Measurements from ENCODE around the gene ABT1. TPM values are rescaled to one million over a fixed set of nuclear protein-coding genes. Genes with fewer than 3 reads are reported as not detected.
A peak's percentile ranks its signal among the peaks of the same experiment; 100 is the strongest.

Gene ABT1
- total RNA-seq, 1 donor from 2014 or later, result 14.6 TPM

DNA sequence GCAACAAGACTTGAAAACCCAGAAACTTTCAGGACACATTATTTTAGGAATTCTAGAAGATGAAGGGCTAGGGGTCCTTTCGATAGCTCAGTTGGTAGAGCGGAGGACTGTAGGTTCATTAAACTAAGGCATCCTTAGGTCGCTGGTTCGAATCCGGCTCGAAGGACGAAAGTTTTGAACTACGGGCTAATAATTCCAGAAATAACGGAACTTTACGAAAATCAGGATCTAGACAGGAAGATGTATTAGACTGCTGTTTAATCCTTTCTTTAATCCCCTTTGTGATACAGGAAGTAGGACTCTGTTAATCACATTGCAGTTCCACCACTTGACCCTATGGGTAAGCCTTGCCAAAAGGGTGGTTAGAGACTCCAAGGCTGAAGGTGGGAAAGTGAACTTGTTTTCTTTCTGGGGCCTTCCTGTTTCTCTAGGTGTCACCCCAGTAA, 21.2 kb upstream of the ABT1 start:
- ATAC-seq, result no peak

DNA sequence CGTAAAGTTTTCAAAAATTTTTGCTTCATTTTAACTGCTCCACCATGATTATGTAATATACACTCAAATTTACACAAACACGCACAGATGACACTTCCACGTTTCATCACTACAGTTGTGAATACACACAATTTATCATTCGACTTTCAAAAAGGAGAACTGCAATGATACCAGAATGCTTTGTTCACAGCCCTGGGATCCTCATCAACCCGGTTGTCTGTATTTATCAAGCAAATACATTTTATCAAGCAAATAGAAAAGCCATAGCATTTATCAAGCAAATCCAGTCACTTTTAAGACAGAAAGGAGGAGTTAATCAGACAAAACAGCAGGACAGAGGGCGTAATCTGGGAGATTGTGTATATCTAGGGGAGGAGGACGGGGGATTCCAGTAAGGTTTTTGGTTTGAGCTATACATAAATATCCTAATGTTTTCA, 20.3 kb upstream of the ABT1 start:
- ATAC-seq, result no peak

DNA sequence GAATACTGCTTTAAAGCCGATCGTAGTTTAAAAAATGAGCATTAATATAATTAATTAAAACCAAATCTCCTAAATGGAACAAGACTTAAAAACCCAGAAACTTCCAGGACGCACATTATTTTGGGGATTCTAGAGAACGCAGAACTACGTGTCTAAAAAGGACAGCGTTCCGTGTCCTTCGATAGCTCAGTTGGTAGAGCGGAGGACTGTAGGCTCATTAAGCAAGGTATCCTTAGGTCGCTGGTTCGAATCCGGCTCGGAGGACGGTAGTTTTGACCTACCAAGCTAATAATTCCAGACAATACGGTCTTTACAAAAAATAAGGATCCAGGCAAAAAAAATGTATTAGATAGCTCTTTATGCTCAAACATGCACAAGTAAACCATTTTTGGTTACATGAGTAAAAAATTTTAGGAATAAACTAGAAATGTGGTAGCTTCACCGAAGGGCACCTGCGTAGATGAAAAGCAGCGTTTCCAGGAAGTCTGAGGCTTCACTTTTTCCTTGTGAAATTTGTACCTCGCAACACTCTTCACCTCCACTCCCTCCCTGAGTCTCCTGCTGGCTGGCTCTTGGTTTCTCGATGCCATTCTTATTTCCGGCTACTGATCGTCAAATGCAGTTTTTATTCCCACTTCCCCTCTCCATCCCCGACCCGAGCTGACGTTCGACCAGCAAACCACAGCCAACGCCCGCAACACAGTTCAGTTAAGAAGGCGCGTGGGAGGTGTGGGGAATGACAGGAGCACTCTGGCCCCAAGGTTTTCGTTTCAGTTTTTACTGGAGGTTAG, 19.6 kb upstream of the ABT1 start:
- ATAC-seq, result peak; percentile 57

DNA sequence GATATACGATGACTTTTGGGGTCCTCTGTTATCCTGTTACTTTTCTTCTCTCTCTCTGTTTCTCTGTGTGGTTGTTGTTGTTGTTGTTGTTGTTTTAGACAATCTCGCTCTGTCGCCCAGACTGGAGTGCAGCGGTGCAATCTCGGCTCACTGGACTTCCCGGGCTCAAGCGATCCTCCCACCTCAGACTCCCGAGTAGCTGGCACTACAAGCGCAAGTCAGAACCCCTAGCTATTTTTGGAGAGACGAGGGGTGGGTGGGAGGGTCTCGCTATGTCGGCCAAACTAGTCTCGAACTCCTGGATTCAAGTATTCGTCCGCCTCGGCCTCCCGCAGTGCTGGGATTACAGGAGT, 19.1 kb upstream of the ABT1 start:
- ATAC-seq, result no peak

DNA sequence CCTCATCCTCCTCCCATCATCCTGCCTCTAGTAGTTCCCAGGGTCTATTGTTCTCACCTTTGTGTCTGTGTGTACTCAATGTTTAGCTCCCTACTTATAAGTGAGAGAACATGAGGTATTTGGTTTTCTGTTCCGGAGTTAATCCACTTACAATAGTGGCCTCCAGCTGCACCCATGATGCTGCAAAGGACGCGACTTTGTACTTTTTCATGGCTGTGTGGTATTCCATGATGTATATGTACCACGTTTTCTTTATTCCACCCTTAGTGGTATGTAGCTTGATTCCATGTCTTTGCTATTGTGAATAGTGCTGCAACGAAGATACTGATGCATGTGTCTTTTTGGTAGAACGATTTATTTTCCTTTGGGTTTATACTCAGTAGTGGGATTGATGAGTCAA, 18.5 kb upstream of the ABT1 start:
- no peak for ATAC-seq

DNA sequence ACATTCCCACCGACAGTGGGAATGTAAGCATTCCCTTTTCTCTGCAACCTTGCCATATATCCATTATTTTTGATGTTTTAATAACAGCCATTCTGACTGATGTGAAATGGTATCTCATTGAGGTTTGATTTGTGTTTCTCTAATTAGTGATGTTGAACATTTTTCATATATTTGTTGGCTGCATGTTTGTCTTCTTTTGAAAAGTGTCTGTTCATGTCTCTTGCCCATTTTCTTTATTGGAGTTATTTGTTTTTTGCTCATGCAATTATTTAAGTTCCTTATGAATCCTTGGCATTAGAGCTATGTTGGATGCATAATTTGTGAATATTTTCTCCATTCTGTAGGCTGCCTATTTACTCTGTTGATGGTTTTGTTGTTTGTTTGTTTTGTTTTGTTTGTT, 18.0 kb upstream of the ABT1 start:
- no peak for ATAC-seq

DNA sequence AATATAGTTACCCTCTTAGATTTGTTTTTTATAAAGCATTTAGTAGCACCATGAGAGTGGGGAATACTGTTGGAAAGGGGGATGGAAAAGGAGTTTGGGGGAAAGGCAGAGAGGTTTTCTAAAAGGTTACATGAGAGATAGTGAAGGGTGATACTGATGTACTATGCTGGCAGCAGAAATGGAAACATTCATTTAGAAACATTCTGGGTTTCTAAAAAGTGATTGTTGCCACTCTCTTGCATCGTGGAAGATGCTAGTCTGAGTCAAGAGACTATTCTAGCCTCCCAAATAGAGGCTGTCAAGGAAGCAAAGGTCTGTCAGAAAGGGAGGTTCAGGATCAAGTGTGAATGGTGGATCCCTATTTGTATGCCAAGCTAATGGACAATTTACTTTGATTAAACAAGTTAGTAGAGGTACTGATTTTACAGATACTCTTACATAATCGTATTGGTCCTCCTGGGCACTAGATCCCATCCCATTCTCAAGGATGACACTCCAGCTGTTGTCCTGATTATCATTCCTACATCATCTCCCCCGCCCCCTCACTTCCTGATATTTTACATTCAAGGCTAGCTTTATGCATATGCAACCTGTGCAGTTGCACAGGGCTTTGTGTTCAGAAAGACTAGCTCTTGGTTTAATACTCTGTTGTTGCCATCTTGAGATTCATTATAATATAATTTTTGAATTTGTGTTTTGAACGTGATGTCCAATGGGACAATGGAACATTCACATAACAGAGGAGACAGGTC, 15.4 kb upstream of the ABT1 start:
- no peak for ATAC-seq

DNA sequence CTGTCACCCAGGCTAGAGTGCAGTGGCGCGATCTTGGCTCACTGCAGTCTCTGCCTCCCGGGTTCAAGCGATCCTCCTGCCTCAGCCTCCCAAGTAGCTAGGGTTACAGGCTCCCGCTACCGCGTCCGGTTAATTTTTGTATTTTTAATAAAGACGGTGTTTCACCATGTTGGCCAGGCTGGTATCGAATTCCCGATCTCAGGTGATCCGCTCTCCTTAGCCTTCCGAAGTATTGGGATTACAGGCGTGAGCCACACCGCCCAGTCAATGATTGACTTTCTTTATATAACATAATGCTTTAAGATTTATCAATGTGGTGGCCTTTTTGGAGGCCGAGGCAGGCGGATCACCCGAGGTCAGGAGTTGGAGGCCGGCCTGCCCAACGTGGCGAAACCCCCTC, 7.8 kb upstream of the ABT1 start:
- no peak for ATAC-seq

DNA sequence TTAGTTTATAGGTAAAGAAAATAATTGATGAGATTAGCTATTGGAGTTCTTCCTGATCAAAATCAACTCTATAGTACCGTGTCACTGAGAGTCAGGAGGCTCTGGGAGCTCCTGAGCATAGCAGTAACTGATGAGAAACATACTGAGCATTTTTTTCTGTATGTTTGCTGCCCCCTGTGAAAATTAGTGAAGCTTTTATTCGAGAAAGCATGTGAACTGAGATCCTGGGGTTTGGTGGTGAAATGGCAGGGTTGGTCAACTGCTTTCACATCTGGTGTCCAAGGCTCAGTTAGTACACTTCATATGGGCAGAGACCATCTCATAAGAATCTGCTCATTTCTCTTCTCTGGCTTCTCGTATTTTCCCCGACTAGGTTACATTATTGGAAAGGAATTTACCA, 4.1 kb upstream of the ABT1 start:
- ATAC-seq, result no peak

DNA sequence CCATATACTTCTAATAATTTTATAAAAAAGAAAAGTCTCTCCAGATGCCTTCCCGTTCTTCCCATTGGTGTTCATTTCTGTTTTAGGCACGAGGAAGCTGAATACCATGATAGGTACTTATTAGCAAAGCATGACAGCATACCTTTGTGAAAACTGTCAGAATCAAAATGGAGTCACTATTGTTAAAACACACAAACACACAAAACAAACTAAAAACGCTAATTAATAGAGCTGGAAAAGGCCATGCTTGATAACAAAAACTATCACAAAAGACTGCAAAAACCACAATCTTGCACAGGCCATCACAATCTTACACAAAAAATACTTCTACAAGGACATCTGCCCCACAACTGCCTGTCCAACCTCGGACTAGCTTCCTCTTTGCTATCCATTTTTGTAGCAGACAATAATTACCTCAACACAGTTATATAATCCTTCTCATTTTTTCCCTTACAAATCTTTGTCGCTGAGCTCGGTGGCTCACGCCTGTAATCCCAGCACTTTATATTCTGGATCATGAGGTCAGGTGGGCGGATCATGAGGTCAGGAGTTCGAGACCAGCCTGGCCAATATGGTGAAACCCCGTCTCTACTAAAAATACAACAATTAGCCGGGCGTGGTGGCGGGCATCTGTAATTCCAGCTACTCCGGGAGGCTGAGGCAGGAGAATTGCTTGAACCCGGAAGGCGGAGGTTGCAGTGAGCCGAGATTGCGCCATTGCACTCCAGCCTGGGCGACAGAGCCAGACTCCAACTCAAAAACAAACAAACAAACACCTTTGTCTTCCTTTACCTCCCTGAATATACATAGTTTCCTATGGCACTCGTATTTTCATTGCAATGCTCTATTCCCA, 3.2 kb upstream of the ABT1 start:
- no peak for ATAC-seq

DNA sequence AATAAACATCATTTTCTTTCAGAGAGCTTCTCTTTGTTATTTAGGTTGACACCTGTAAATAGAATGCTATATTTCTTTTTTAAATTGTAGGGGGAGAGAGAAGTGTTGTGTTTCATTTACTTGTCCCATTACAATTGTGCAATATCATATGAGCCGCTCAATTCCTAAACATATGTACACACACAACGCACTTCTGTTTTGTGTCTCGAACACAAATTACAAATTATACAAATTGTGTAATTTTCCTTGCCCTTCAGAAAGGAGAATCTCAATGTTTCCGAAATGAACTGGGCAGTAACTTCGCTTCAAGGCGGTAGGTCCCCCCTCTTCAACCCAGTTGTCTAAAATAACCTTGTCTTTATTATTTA, 2.6 kb upstream of the ABT1 start:
- ATAC-seq, result no peak

DNA sequence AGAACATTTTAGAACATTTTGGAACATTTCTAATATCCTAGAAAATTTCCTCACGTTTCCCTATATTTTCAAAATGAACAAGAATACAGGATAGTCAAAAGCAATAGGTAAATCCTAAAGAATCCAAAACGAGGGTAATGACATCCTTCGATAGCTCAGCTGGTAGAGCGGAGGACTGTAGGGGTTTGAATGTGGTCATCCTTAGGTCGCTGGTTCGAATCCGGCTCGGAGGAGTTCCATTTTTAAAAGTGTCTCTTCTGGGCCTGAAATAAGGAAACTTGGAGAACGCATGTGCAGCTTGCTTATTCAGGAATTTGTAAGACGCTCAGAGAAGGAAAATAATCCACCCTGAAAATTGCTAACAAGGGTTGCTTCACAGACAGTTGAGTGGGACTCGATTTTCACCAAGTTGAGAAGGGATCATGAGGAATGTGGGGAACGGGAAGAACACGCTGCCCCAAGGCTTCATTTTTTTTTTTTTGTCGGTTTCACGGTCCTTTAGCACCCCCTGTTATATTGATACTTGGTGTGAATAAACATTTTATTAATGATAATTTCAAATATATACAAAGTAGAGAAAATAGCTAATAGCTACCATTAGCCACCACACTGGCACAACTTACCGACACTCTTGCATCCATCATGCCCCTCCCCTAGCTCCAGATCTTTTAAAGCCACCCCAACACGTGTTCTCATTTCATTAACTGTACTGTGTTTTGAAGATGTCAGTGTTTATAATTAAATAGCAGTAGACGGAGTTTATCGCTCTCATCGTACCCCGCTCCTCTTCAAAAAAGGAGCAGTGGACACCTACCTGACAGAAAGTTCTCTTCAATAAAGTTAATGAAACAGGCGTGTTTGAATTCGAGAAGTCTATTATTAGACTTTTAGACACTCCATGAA, 1.8 kb upstream of the ABT1 start:
- ATAC-seq, result no peak

DNA sequence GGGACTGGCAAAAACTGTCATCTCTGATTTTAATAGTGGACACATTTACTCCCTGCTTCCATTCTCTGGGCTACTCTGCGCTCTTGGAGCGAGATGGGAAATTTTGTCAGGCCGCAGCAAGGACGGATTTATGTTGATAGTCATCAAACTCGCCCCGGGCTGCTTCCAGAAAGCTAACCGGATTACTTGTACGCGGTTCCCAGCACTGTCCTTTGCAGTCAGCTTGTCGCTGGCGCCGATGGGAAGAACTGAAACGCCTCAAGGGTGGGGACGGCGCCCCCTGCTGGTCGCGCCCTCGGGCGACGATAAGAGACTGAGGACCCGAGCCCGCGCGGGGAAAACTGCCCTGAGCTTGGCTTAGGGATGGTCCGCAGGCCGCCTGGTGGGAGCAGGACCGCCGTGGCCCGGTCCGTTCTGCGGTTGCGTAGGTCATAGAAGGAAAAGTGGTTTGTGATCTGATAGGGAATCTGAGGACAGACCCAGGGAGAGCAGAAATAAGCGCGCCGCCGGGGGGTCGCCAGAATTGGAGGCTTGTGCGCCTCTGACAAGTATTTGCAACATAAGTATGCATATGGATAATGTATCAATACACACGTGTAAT, 984 bp upstream of the ABT1 start:
- peak; percentile 70 for ATAC-seq

DNA sequence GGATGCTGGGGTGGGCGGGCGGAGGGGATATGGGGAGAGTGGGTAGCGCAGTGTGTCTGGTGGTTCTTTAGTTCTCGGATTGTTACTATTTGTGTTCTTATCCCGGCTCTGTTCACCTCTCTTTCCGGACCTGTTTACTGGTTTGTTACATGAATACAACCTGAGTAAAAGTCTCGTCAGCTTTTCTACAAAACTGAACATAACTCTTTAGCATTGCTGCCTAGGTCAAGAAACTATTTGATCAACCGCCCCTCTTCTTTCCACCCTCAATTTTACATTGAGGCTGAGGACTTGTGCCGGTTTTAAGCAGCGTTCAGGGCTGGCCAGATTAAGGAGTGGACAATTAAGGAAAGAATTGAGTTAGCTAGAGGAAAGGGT, 625 bp downstream of the ABT1 start:
- no peak for ATAC-seq

DNA sequence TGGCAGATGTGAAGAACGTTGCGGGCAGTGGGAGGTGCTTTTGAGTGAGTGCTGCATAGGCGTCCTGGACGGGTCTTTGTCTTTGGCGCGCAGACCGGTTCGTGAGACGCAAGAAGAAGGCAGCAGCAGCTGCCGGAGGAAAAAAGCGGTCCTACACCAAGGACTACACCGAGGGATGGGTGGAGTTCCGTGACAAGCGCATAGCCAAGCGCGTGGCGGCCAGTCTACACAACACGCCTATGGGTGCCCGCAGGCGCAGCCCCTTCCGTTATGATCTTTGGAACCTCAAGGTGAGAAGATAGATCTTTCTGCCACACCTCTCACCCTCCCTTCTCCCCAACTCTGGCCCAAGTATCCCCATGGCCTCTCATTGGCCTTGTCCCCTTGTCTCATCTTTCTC, 1.1 kb downstream of the ABT1 start:
- no peak for ATAC-seq

DNA sequence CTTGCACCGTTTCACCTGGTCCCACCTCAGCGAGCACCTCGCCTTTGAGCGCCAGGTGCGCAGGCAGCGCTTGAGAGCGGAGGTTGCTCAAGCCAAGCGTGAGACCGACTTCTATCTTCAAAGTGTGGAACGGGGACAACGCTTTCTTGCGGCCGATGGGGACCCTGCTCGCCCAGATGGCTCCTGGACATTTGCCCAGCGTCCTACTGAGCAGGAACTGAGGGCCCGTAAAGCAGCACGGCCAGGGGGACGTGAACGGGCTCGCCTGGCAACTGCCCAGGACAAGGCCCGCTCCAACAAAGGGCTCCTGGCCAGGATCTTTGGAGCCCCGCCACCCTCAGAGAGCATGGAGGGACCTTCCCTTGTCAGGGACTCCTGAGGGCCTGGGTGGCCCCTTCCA, 1.5 kb downstream of the ABT1 start:
- no peak for ATAC-seq

DNA sequence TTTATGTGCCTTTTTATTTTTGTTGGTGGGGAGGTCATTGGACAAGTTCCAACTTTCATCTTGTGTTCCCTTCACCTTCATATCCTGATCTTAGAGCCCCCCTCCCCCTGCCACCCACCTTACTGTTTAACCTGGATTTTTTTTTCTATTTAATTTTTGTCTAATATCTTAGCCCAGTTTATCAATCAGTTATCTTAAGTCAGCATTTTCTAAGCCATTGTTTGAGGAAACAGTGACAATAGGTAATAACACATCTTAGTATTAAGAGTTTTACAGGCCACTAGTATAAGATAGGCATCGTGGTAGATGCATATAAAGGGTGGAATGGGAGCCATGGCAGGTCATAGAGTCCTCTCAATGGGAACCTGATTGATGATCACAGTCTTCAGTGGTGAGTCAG, 2.4 kb downstream of the ABT1 start:
- ATAC-seq, result no peak

DNA sequence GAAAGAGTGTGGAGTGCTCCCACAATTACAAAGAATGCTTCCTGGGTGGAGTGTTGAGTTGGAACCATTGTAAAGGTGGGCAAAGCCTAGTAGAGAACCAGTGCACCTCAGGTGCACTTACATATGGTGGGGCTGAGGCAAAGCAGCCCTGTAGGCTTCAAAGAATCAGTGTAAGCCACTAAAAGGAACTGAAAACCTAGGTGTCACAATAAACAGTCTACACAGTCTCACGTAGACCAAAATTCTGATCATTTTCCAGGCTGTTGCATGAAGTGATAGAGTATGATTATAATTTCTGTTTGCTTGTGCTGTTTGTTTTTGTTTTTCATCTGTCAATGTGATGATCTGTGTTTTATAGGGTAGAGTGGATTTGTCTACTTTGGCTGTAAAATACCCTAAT, 2.8 kb downstream of the ABT1 start:
- ATAC-seq, result no peak

DNA sequence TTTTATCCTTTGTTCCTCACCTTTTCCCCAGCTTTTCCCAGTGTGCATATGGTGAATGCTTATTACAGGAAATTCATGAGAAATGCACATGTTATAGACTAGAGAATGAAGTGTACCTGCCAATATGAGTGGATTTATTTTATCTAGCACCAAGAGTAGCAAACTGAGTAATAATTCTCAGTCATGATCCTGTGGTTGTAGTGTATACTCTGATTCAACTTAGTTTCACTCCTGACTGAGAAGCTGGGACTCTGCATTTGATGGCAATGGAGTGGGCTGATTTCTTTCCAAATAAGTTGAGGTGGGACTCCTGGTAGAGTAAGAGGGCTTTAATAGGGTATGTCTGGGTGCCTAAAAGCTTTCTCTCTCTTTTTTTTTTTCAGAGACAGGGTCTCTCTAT, 4.0 kb downstream of the ABT1 start:
- no peak for ATAC-seq

DNA sequence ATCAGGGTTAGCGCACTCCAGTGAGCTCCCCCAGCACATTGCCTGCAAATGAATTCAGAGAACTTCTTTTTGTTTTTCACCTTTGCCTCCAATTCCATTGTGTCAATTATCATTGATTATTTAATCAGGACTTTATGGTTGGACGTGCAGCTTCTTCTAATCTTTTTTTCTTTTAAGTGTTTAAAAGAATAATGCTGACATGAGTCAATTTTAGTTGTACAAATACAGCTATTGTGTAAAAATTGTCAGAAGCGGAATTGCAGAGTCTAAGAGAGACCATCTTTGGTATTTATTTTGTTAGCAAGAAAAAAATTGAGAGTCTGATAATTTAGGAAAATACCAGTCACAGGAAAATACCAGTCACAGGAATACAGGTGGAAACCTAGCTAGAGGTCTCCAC, 5.5 kb downstream of the ABT1 start:
- no peak for ATAC-seq

DNA sequence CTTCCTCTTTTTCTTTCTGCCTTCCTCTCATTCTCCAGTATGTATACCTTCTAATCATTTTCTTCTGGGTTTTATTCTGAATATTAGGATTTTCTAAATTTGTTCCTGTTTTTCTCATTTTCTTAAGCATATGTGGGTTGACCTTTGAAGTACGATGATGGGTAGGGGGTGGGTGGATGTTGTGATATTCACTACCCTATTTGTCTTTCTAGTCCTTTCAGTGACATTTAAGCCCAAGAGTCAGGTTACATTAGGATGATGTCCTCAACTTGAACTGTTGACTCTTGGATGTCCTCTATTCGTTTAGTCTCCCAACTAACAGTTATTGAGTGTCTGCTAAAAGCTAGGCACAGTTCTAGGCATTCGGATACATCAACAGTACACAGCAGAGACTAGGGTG, 7.3 kb downstream of the ABT1 start:
- no peak for ATAC-seq

DNA sequence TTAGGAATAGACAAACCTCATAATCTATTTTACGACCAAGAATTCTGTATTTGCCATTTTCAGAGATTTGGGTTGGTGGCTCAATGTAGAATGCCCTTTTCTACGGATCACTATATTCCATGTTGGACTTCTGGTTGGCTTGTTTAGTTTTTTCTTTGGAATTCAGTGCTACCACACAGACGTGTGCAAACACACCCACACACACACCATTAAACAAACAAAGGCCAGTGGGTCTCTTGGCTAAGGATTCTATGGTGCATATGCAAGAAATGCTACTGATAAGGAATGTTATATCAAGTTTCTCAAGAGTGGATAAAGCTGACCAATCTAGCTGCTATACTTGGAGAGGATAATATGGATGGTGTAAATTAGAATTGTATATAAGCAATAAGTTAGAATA, 8.0 kb downstream of the ABT1 start:
- ATAC-seq, result no peak
